AG09319 (cell line): ENCODE measurements around the gene SLC35F4.

Experiments
- DNase-seq: peaks from one replicate; pipeline ENCODE4 v3.0.0-alpha.2; 2010; ENCODE audit warnings: low read depth; ENCODE audit errors: extremely low read depth
- CTCF ChIP-seq: IDR thresholded peaks from 2 replicates; pipeline ENCODE4 v1.5.1; 2011; ENCODE audit warnings: low read depth, mild to moderate bottlenecking, inconsistent platforms, low read length, moderate library complexity

Gene SLC35F4

GRCh38 chr14:57811998-57812546, 53.8 kb downstream of the SLC35F4 start:
- no peak for TF ChIP-seq CTCF
- no peak for DNase-seq

GRCh38 chr14:57809808-57810207, 56.1 kb downstream of the SLC35F4 start:
- TF ChIP-seq CTCF, result no peak
- DNase-seq, result no peak

- TF ChIP-seq CTCF, result no peak
- DNase-seq, result no peak
Observed at GRCh38 chr14:57797160-57797559, 68.7 kb downstream of the SLC35F4 start.

- TF ChIP-seq CTCF, result no peak
Observed at GRCh38 chr14:57796556-57796955, 69.3 kb downstream of the SLC35F4 start.

GRCh38 chr14:57785058-57785457, 80.8 kb downstream of the SLC35F4 start:
- DNase-seq, result no peak
- no peak for TF ChIP-seq CTCF

More at GRCh38 chr14:57796556-57796955, 69.3 kb downstream of the SLC35F4 start:
- no peak for DNase-seq

GRCh38 chr14:57771801-57772200, 94.1 kb downstream of the SLC35F4 start:
- DNase-seq, result no peak
- TF ChIP-seq CTCF, result no peak

- no peak for TF ChIP-seq CTCF
- no peak for DNase-seq
Observed at GRCh38 chr14:57769863-57770523, 95.9 kb downstream of the SLC35F4 start.
